ENCODE measurements around the gene SH3BGRL. TPM values are rescaled to one million over a fixed set of nuclear protein-coding genes. Genes with fewer than 3 reads are reported as not detected.
"Not testable (repeated sequence)": the region's sequence is repeated elsewhere in the genome, so short reads cannot be mapped to it uniquely, and the experiment has no call there.

SH3BGRL gene
- polyA plus RNA-seq, 3 donors = 29.6 to 176 (median 48.1) TPM

DNA sequence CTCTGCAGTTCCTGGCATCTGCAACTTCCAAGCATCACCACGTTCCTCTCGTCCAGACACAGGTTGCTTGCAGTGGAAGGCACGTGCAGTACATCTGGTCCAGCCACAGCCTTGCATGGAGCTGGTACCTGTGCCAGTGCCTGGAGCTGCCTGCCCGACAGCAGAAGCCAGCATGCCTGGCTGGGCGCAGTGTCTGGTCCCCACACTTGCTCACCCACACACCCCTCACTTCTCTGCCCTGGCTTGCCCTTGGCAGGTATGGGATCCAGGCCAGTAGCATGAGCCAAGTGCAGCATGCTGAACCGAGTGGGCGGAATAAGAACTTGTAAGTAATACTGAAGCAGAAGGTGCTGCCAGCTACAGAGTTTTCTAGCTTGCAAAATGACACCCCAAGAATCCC, 39.9 kb downstream of the SH3BGRL start:
- 90 to 99% (median 98%) methylated on average over 7 of the region's 7 CpGs for WGBS, 3 donors
- H3K27ac ChIP-seq (ENCODE audit: low read depth, low read length) = no peak overlapping the region

DNA sequence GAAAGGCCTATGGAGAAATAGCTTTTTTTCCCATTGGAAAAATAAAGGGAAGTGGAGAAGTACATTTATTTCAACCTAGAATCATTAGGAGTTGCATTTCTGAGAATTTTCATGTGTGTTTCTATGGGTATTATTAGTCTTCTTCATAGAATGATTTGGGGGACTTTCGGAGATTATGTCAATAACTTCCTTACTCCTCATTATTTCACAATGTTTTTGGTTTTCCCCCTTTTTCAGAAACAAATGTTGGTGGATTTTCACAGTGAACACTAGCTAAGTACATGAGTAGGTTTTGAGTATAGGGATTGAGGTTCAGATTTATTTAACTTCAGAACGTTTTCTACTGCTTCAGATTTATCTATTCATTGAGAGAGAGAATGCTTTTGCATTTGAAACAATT, 54.0 kb downstream of the SH3BGRL start:
- H3K27ac ChIP-seq (ENCODE audit: low read depth, low read length) = no peak overlapping the region
- 61 to 87% (median 61%) methylated on average over 2 of the region's 2 CpGs for WGBS, 3 donors

DNA sequence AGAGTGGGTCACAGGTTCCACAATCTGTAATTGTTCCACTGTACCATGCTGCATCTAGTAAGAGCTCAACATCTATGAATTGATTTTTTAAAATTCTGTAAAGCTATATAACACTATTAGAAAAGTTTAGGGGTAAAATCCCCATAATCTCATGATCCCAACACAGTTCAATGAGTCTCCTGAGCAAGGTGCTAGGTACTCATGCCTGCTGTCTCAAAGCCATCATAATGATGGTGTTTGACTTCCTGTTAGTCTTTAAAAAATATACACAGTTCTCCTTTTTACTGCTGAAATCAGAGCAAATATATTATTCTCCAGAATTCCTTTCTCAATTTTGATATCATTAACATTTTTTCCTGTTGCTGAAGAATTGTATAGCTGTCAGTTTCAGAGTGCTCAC, 55.9 kb downstream of the SH3BGRL start:
- no peak overlapping the region for H3K27ac ChIP-seq (ENCODE audit: low read depth, low read length)

DNA sequence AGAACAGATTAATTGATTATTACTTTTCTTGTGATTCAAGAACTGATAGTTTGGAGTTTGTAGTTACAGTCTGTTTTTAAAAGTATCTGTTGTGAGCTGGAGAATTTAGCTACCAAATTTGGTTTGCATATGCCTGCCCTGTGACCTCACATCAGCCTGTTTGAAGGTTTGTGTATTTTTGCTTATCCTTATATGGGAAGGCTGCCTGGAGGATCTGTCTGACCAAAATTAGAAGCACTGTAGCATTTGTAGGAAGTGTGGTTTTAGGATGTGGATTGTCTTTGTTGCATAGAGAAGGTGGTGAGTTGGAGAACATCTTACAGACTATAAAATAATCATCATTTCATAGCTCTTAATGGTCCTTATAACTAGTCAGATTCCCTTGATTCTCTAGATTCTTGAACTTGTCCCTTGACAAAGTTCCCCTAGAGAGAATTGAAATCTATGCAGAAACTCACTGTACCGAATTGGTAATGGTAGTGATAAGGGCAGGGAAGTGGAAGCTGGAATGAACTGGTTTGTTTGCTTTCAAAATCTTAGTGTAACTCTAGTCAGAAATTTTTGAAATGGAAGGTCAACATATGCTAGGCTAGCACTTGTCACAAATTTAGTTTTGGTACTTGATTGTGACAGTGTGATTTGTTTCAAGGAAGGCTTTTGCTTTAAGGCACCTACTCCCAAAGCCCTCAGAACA, 57.3 kb downstream of the SH3BGRL start:
- no peak overlapping the region for H3K27ac ChIP-seq (ENCODE audit: low read depth, low read length)
- 39 to 49% (median 41%) methylated on average over 1 of the region's 1 CpG for WGBS, 3 donors

DNA sequence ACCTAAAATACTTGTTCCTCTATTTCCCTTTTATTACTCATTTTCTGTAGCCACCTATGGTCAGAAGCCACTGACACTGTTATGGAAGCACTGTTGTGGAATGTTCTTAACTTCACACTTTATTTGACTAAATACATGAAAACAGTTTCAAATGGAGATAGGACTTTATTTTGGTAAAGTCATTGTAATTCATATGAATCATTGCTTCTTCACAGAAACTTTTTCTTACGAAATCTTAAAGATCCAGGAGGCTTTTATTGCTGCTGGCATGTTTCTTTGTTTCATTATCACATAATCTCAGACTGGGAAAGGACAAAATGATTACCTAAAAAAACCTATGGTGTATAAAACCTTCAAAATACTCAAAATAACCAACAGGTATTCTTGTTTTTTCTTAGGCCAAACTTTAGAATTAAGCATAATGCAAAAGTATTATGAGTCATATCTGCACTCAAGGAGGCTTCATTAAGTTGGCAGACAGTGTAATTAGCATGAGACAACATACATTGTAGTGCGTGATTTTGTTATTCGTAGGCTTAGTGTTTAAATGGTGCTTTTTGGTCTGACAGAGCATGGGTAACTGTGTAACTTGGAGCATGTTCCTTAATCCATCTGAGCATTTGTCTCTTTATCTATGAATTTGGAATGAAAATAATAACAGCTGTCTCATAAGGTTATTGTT, 58.0 kb downstream of the SH3BGRL start:
- WGBS, 3 donors = 67 to 91% (median 88%) methylated on average over 3 of the region's 3 CpGs
- no peak overlapping the region for H3K27ac ChIP-seq (ENCODE audit: low read depth, low read length)

DNA sequence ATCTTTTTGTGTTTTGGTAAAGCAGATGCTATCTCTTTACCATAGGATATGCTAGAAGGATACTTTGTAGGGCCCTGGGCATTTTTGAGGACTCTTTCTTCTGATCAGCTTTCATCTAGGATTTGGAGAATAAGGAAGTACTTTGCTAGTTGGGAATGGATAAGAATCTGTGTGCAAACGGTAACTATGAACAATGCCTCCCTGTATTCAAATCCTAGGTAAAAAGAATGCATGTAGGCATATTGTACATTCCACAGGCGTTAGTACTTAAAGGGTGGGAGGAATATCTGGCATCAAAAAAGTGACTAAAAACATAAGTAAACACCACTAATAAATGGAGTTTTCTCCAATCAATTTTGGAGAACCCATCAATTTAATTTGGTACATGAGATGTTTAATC, 59.7 kb downstream of the SH3BGRL start:
- no peak overlapping the region for H3K27ac ChIP-seq (ENCODE audit: low read depth, low read length)
- WGBS, 3 donors = 51 to 71% (median 63%) methylated on average over 2 of the region's 2 CpGs

DNA sequence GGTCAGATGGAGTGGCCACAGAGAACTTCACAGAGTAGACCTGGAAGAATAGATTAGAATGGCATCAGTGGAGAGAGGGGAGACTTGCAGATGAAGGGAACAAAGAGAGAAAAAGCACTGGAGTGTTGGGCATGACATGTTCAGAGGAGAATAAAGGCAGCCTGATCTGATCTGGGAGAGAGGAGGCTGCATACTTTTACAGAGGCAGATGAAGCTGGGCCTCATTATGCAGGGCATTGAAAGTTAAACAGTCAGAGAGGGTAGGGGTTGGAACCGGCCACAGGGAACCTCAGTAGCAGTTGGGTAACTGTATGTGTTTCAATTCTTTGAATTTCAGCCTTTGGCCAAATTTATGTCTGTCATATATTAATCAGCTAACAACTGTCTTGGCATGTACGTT, 61.2 kb downstream of the SH3BGRL start:
- WGBS, 3 donors = 29 to 53% (median 49%) methylated on average over 2 of the region's 2 CpGs
- no peak overlapping the region for H3K27ac ChIP-seq (ENCODE audit: low read depth, low read length)

DNA sequence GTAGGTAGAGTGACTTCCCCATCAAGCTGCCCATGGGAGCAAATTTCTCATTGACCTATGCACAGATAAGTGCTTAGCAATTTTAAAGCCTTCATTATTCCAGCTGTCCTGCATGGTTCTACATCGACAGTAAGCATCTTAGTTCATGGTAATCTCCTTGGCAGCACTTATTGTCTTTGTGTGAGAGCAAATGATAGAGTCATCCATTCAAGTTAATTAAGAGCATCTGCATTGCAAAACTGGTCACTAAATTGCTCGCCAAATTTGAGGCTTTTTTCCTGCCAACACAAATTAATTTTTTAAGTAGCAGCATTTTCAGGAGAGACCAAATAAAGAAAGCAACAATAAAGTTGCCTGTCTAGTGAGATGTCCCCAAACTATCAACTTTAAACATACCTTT, 76.7 kb downstream of the SH3BGRL start:
- no peak overlapping the region for H3K27ac ChIP-seq (ENCODE audit: low read depth, low read length)
- WGBS, 3 donors = 50 to 92% (median 81%) methylated on average over 2 of the region's 2 CpGs

DNA sequence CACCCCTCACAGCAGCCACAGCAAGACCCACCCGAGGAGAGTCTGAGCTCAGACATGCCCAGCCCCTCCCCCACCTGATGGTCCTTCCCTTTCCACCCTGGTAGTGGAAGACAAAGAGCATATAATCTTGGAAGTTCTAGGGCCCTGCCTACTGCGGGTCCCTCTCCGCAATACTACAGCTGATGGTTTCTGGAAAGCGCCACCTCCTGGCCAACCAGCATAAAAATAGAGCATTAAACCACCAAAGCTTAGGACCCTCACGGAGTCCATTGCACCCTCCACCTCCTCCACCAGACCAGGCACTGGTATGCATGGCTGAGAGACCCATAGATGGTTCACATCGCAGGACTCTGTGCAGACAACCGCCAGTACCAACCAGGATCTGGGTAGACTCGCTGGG, 78.2 kb downstream of the SH3BGRL start:
- H3K27ac ChIP-seq (ENCODE audit: low read depth, low read length) = no peak overlapping the region
- WGBS, 3 donors = 63 to 98% (median 94%) methylated on average over 8 of the region's 8 CpGs

DNA sequence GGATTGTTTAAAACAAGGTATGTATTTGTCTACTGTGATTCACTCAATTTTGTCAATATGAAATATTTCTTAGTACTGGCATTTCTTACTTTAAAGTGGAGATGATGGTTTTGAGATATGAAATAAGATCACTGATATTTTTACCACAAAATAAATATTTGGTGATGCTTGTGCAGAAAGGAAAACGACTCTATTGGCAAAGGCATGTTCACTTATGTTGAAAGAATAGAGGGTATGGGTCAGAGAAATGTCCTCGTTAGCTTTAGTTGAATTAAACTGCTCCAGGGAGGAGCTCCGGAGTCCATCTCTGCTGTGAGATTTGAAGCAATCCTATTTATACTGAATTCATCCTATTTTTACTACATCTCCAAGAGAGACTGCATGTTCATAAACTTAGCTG, 84.2 kb downstream of the SH3BGRL start:
- 60 to 94% (median 87%) methylated on average over 3 of the region's 3 CpGs for WGBS, 3 donors
- H3K27ac ChIP-seq (ENCODE audit: low read depth, low read length) = no peak overlapping the region

DNA sequence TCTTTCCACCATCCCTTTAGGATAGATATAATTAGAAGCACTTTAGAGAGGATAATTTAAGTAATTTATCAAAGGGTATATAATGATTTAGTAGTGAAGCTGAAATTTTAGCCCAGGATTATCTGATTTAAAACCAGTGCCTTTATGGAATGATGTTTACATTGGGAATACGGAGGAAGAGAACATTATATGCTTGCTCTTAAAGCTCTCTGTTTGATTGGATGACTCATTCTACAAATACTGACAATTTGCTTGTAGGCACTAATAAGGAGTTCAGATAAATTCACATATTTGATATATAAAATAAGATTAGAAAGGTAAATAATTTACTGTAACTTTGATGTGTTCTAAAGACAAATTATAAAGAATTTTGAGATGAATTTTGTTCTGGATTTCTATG, 84.7 kb downstream of the SH3BGRL start:
- H3K27ac ChIP-seq (ENCODE audit: low read depth, low read length) = no peak overlapping the region
- WGBS, 3 donors = 22 to 92% (median 71%) methylated on average over 1 of the region's 1 CpG

DNA sequence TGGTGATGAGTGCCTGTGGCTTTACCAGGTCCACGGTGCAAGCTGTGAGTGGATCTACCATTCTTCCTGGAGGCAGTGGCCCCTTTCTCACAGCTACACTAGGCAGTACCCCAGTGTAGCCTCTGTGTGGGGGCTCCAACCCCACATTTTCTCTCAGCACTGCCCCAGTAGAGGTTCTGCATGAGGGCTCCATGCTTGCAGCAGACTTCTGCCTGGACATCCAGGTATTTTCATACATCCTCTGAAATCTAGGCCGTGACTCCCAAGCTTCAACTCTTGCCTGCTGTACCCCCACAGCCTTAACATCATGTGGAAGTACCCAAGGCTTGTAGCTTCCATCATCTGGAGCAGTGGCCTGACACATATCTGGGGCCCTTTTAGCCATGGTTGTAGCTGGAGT, 90.1 kb downstream of the SH3BGRL start:
- WGBS, 3 donors = 84 to 95% (median 92%) methylated on average over 2 of the region's 2 CpGs
- no peak overlapping the region for H3K27ac ChIP-seq (ENCODE audit: low read depth, low read length)

DNA sequence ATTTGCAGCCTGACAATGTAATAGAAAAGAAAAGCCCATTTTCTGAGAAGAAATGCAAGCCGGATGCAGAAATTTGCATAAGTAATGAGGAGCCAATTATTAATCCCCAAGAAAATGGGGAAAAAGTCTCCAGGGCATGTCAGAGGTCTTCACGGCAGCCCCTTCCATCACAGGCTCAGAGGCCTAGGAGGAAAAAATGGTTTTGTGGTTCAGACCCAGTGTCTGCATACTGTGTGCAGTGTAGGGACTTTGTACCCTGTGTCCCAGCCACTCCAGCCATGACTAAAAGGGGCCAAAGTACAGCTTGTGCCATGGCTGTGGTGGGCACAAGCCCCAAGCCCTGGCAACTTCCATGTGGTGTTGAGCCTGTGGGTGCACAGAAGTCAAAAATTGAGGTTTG, 92.2 kb downstream of the SH3BGRL start:
- 92 to 100% (median 96%) methylated on average over 2 of the region's 2 CpGs for WGBS, 3 donors
- H3K27ac ChIP-seq (ENCODE audit: low read depth, low read length) = no peak overlapping the region

DNA sequence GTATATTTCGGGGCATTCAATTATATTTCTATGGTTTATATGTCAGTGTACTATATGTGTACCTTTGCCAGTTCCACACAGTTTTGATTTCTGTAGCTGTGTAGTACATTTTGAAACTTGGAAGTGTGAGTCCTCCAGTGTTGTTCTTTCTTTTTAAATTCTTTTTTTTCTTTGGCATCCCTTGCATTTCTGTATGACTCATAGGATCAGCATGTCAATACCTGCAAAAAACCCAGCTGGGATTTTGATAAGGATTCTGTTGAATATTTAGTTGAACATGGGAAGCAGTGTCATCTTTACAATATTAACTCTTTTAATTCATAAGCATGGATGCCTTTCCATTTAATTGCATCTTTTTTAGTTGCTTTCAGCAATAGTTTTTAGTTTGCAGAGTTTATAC, 100.0 kb downstream of the SH3BGRL start:
- no peak overlapping the region for H3K27ac ChIP-seq (ENCODE audit: low read depth, low read length)
- WGBS, 3 donors = 68 to 100% (median 95%) methylated on average over 1 of the region's 1 CpG

DNA sequence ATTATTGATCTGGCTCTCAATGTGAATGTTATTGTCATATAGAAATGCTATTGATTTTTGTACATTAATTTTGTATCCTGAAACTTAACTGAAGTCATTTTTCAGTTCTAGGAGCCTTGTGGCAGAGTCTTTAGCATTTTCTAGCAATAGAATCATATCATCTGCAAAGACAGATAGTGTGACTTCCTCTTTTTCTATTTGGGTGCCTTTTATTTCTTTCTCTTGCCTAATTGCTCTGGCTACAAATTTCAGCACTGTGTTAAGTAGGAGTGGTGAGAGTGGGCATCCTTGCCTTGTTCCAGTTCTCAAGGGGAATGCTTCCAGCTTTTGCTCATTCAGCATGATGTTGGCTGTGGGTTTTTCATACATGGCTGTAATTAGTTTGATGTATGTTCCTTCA, 102.7 kb downstream of the SH3BGRL start:
- no peak overlapping the region for H3K27ac ChIP-seq (ENCODE audit: low read depth, low read length)

DNA sequence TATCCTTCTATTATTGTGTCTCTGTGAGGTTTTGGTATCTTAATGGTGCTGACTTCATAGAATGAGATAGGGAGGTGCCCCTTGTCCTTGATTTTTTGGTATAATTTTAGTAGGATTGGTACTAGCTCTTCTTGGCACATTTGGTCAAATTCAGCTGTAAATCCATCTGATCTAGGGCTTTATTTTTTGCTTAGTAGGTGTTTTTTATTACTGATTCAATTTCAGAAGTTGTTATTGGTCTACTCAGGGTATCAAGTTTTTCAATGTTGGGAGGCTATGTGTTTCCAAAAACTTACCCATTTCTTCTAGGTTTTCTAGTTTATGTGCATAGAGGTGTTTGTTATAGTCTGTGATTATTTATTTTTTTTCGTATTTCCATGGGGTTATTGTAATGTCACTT, 103.3 kb downstream of the SH3BGRL start:
- H3K27ac ChIP-seq (ENCODE audit: low read depth, low read length) = no peak overlapping the region
- WGBS, 3 donors = 69 to 96% (median 95%) methylated on average over 1 of the region's 1 CpG

DNA sequence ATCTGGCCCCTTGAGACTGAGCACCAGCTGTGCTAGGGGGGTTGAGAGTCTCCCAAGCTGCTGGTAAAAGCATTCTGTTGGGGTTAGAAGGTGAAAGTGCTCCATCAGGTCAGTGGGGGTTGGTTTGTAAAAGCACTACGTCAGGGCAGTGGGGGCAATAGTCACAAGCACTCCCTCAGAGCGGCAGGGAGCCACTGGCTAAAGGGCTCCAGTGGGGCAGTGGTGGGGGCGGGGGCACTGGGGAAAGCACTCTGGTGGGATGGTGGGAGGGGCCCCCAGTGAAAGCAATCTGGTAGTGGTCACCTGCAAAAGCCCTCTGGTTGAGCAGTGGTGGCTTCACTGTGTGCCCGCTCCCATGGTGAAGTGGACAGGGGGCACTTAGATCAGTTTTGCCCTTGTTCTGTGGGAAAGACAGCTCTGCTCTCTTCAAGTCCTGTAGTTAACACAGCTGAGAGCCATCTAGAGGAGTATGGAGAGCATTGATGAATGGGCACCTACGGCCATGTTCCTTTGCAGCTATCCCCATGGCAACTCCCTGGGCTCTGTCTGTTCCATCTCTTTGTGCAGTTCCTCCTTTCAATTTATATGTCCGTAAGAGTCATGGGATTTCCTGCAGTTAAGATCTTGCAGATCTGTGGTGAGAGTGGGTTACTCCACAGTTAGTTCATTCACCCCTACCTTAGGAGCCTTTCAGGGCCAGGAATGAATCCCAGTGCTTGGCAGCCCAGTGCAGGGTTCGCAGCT, 106.4 kb downstream of the SH3BGRL start:
- no peak overlapping the region for H3K27ac ChIP-seq (ENCODE audit: low read depth, low read length)
- WGBS, 3 donors = 74 to 95% (median 80%) methylated on average over 7 of the region's 7 CpGs

DNA sequence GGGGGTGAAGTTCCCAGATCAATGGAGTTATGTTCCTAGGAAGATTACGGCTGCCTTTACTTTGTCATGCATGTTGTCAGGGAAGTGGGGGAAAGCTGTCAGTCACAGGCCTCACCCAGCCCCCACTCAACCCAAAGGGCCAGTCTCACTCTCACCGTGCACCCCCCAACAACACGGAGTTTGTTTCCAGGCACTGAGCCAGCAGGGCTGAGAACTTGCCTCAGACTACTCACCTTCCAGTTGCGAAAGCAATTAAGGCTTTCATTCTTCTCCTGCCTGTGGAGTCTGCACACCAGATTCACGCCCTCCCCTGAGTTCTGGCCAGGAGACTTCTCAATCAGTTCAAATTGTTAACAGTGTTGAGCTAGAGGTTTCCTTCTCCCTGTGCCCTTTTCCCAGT, 114.3 kb downstream of the SH3BGRL start:
- no peak overlapping the region for H3K27ac ChIP-seq (ENCODE audit: low read depth, low read length)
- 76 to 92% (median 83%) methylated on average over 5 of the region's 5 CpGs for WGBS, 3 donors

DNA sequence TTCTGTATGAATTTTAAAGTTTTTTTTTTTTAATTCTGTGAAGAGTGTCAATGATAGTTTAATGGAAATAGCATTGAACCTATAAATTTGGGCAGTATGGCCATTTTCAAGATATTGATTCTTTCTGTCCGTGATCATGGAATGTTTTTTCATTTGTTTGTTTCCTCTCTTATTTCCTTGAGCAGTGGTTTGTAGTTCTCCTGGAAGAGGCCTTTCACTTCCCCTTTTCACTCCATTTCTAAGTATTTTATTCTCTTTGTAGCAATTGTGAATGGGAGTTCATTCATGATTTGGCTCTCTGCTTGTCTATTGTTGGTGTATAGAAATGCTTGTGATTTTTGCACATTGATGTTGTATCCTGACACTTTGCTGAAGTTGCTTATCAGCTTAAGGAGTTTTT, 129.8 kb downstream of the SH3BGRL start:
- 54 to 95% (median 64%) methylated on average over 1 of the region's 1 CpG for WGBS, 3 donors
- H3K27ac ChIP-seq (ENCODE audit: low read depth, low read length) = not testable (repeated sequence)
